G401 (cell line): ENCODE results near the gene SH3PXD2A. TPM values are rescaled to one million over a fixed set of nuclear protein-coding genes. Genes with fewer than 3 reads are reported as not detected.

Source experiments
- DNase-seq: peaks from one replicate; pipeline ENCODE4 v3.0.0-alpha.2; 2015; ENCODE audit warnings: low spot score
- in situ Hi-C: cut with HindIII; loops from 2 replicates; pipeline ENCODE4 v1.10.0; 2016; ENCODE audit warnings: low sequenced_read_pairs, mixed read lengths
- total RNA-seq: library from RNA; depleted of rRNA; stranded (reverse); fragments of >200 nt; shearing (Covaris generic); gene quantifications from 2 replicates; pipeline ENCODE4 v1.2.3, GENCODE V29; 2014

SH3PXD2A gene
- total RNA-seq, 1 experiment from 2014 or later = 19.1 TPM

DNA sequence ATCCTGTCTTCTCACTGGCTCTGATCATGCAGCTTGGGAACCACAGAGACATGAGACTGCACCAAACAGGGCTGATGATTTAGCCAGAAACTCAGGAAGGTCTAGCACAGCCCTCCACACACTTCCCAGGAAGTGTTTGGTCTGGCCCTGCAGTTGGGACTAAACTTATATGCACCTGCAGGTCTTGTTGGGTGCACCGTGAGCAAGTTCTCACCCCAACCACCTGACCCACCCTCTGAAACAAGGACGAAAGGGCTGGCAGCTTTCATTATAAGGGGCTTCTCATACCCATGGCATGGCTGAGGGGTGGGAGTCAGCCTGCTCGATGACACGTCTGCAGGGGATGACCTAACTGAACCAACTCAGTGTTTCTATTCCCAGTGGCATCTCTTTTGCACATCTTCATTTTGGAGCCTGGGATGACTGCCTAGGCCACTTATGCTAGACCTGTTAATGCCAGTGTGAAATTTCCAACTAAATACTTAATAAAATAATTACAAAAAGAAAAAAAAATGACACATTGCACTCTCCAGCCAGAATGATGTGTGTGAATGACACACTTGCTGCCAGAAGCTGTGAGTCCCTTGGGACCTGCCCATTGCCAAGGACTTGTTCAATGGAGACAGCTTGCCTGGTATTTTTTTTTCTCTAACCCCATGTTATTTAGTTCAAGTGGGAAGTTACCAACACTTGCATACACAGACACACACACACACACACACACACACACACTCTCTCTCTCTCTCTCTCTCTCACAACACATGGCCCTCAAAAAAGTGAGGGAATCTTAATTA lies 259.2 kb downstream of the SH3PXD2A start:
- in situ Hi-C loops = no loop called here
- no peak for DNase-seq

GRCh38 chr10:103593022-103593570 lies 262.3 kb downstream of the SH3PXD2A start:
- no peak for DNase-seq
- in situ Hi-C loops = no loop called here

GRCh38 chr10:103592186-103593021 lies 263.0 kb downstream of the SH3PXD2A start:
- in situ Hi-C loops = no loop called here
- peak; percentile 77 for DNase-seq

GRCh38 chr10:103590744-103591291 lies 264.6 kb downstream of the SH3PXD2A start:
- in situ Hi-C loops = no loop called here
- no peak for DNase-seq

DNA sequence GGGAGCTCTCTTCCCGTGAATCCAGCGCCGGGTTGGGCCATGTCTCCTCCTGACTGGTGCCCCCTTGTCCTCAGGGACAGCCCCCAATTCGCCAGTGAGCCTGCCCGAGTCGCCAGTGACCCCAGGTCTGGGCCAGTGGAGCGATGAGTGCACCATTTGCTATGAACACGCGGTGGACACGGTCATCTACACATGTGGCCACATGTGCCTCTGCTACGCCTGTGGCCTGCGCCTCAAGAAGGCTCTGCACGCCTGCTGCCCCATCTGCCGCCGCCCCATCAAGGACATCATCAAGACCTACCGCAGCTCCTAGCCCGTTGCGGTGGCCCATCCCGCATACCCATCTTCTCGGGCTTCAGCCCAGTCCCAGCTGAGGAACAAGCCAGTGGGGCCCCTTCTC lies 265.3 kb downstream of the SH3PXD2A start:
- DNase-seq = no peak
- in situ Hi-C loops = no loop called here

DNA sequence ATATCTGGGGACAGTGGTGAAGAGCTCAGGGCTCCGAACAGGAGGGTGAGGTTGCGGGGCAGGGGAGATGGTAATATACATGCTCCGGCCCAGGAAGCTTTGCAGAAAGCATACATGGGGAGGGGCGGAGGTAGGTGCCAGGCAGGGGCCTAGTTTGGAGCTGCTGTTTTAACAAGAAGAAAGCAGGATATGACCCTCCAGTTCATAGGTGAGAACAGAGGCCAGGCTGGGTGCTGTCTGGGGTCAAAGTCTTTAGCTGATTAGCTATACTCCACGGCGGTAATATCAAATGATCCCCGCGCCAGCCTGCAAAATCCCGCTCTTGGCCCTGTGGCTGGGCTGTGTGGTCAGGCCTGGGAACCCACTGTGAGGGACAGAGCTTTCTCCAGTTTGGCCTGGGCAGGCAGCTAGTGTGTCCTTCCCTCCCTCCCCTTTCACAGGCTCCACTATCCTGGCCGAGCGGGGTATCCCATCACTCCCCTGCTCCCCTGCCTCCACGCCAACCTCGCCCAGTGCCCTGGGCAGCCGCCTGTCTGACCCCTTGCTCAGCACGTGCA lies 266.2 kb downstream of the SH3PXD2A start:
- DNase-seq = no peak
- in situ Hi-C loops = no loop called here

DNA sequence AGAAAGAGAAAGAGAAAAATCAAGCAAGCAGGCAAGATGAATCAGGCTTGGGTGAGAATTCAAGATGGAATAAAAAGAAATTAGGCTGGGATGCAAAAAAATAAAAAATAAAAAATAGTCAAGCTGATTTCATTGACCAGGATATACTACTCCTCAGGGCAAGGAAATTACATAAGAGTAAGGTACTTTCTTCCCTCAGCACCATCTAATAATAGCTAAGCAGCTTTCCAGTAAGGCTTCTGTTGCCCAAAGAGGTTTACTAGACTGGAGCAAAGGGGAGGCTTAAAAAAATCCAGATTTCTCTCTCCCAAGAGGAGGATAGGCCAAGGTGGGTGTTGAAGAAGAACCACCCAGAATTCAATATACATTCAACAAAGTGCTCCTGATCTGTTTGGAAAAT lies 268.3 kb downstream of the SH3PXD2A start:
- DNase-seq = no peak
- in situ Hi-C loops = no loop called here

DNA sequence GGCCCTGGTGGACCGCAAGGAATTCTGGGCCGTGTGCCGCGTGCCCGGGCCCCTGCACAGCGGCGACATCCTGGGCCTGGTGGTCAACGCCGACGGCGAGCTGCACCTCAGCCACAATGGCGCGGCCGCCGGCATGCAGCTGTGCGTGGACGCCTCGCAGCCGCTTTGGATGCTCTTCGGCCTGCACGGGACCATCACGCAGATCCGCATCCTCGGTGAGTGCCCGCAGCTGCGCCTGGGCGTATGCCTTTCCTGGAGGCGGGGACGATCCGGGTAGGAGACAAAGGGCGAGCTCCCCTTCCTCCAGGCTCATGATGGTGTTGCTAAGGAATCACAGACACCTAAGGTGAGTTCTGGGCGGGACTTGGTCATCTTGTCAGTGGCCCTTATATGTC lies 270.4 kb downstream of the SH3PXD2A start:
- no peak for DNase-seq
- in situ Hi-C loops = no loop called here

DNA sequence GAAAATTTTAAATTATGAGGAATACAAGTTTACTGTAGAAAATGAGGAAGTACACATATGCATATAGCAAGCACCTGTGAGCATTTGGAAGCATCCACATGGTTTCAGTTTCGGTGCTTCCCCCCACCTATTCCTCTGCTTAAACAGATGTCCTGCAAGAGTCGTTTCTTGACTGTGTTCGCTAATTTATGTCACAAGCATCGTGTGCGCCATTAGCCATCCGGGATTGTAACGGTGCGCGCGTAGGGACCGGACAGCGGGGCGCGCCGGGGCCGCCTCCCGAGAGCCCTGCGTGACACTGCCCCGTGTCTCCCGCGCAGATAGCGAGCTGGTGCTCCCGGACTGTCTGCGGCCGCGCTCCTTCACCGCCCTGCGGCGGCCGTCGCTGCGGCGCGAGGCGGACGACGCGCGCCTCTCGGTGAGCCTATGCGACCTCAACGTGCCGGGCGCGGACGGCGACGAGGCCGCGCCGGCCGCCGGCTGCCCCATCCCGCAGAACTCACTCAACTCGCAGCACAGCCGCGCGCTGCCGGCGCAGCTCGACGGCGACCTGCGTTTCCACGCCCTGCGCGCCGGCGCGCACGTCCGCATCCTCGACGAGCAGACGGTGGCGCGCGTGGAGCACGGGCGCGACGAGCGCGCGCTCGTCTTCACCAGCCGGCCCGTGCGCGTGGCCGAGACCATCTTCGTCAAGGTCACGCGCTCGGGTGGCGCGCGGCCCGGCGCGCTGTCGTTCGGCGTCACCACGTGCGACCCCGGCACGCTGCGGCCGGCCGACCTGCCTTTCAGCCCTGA lies 271.0 kb downstream of the SH3PXD2A start:
- in situ Hi-C loops = no loop called here
- DNase-seq = peak; percentile 46

GRCh38 chr10:103583871-103584215 lies 271.5 kb downstream of the SH3PXD2A start:
- in situ Hi-C loops = no loop called here

DNA sequence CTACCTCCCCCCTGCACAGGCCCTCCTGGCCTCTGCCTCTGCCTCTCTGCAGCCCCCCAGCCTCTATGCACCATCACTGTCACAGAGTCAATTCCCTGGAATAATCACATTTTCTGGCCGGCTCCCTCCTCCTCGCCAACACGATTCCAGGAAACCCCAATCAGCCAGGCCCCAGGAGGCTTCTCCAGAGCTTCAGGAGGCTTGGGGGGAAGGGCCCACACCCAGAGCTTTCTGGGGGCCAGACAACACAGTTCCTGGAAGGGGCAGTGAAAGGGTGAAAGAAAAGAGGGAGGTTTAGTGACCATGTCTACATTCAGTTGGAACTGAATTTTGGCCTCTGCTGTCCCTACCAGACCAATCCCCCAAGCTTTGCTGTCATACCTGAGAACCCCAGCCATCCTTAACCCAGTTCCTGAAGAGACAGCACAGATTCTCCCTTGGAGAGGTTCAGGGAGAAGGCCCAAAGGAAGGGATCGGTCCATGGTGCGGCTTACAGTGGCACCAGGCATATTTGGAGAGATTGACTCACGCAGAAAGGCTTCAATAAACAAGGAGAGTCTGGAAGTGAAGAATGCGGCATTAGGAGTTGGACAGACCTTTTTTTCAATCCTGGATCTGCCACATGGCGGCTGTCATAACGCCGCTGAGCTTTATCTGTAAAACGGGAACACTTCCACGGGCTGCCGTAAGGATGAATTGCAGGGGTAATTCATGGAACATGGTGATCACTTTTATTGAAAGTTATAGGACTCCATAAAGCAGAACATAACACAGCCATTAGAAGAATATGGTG lies 272.8 kb downstream of the SH3PXD2A start:
- in situ Hi-C loops = no loop called here

More at GRCh38 chr10:103583871-103584215, 271.5 kb downstream of the SH3PXD2A start:
- DNase-seq = peak; percentile 44

DNA sequence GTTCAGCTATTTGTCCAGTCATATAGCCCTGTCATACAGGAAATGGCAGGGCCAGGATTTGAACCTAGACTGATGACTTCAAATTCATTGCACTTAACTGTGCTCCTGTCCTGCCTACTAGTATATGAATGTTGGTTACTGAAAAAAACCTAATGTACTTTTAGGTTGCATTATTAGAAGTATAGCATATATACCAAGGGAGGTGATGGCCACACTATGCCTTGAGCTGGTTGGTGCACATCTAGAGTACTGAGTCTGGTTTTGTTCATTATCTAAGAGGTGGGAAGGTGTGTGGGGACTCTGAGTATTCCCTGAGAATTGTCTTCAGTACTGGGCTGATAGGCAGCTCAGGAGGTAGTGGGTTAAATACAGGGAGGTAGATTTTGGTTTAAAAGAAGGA lies 273.9 kb downstream of the SH3PXD2A start:
- no peak for DNase-seq
- in situ Hi-C loops = no loop called here

More for the DNA sequence above, 272.8 kb downstream of the SH3PXD2A start:
- DNase-seq = peak; percentile 63

DNA sequence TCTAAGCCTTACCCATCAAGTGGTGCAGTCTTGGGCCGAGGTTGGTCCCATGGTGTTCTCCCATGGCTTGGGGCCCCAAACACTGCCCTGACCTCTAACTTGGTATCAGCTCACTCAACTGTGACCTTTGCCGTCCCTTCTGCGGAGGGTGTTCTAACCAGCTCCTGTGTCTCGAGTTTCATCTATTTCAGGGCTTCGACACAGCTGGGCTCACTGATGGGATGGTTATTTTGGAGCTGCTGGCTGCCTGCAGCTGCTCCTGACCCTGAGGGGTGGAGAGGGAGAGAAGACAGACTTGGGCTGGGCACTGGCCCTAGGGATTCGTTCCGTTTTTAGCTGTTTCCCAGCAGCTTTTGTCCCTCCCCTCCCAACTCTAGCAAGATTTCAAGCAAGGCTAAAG lies 274.9 kb downstream of the SH3PXD2A start:
- in situ Hi-C loops = no loop called here
- DNase-seq = no peak

DNA sequence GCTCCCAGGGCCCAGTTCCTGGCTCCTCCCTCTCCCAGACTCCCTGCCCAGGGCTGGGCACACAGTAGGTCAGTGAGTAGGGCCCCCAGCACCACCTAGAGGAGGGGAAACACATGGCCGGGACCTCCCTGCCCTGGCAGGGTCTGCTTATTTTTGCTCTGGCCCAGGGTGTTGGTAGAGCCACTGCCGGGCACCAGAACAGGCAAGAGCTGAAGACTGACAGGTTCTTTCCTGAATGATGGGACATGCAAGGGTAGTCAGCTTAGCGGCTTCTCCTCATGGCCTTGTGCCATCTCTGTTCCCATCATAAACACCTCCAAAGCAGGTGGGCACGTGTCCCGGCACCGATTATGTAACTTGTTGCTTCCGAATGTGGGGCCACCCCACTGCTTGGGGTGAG lies 275.4 kb downstream of the SH3PXD2A start:
- no peak for DNase-seq
- in situ Hi-C loops = no loop called here

GRCh38 chr10:103578782-103579382 lies 276.5 kb downstream of the SH3PXD2A start:
- no peak for DNase-seq
- in situ Hi-C loops = no loop called here

GRCh38 chr10:103576862-103577261 lies 278.5 kb downstream of the SH3PXD2A start:
- no peak for DNase-seq
- in situ Hi-C loops = no loop called here

DNA sequence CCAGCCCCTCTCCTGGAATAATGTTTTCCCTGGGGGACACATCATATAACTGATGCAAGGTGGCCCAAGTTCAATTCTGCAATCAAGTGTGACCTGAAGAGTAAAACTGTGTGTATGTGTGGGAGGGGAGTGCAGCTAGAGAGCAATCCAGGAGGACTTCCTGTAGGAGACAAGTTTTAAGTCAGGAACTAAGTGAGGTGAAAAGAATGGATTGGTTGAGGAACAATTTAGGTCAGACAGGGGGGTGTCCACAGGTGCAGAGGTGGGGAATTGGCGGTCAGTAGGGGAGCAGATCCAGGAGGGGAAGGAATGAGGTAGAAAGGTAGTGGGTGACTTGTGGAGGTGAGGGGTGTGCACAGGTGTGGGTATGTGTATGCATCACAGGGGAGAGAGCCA lies 279.3 kb downstream of the SH3PXD2A start:
- DNase-seq = no peak
- in situ Hi-C loops = no loop called here
